Astrocyte of the spinal cord (primary cell): ENCODE data around the gene NOP14.

Experiments
- DNase-seq: peaks from one replicate; pipeline ENCODE4 v3.0.0; 2011; ENCODE audit warnings: low read depth, low spot score
- H3K4me3 ChIP-seq: 2 replicates; pipeline ENCODE4 v1.5.1; 2011; ENCODE audit warnings: low read depth, mild to moderate bottlenecking, low read length, moderate library complexity
- CTCF ChIP-seq: IDR thresholded peaks from 2 replicates; pipeline ENCODE4 v1.5.1; 2012; ENCODE audit warnings: low read depth, mild to moderate bottlenecking, low read length, inconsistent platforms
- in situ Hi-C: cut with HindIII; loops from 2 replicates; pipeline ENCODE4 v1.10.0; 2017; ENCODE audit warnings: low sequenced_read_pairs

The NOP14 gene

DNA sequence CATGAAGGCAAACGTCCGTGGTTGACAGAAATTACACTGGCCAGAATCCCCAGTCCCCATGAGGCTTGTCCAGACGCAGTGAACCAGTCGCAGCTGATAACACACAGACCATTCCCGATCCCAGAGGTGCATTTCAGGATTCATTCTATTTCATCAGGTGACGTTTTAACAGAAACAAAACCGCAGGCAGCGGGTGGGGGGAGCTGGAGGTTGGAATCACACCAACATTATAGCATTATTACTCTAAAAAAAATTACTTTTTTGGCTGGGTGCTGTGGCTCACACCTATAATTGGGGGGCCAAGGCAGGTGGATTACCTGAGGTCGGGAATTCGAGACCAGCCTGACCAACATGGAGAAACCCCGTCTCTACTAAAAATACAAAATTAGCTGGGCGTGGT lies 25.2 kb downstream of the NOP14 start:
- no peak for TF ChIP-seq CTCF
- H3K4me3 ChIP-seq: no peak overlapping the region
- no peak for DNase-seq
- in situ Hi-C loops: no loop called here

DNA sequence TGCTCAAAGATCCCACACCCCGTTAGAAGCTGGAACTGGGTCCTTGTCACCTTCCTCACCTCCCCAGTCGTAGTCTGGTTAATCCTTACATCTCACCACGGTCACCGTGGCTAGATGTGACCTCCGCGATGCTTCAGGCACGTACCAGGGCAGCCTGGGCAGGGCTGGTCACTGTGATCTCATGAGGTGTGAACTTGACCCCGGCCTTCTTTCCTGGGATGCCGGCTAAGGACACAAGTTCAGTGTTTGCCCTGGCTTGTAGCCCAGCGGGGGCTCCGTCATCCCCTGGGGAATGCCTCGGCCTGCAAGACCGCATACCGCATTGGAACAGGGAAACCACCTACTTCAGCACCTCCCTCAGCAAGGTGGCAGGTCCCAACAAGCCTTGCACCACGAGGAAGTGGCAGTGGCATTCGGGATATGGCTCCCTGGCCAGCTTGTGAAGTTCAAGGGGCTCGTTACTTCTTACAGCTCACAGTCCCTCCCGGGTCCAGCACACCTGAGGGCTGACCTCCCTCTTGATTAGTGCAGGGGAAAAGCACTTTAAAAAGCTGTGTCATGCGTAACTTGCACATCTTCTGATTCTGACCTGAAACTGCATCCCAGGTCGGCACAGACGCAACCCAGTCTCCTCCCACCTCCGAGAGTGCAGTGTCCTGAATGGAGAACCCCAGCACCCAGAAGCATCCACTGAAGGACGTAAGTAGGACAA lies 25.9 kb downstream of the NOP14 start:
- H3K4me3 ChIP-seq: no peak overlapping the region
- DNase-seq: peak; percentile 26
- in situ Hi-C loops: no loop called here
- no peak for TF ChIP-seq CTCF

GRCh38 chr4:2936773-2937145 lies 26.4 kb downstream of the NOP14 start:
- no peak overlapping the region for H3K4me3 ChIP-seq
- in situ Hi-C loops: no loop called here
- no peak for TF ChIP-seq CTCF
- peak; percentile 78 for DNase-seq

GRCh38 chr4:2935762-2936743 lies 27.2 kb downstream of the NOP14 start:
- DNase-seq: peak; percentile 22
- TF ChIP-seq CTCF: no peak
- peak overlapping the region; percentile 74 for H3K4me3 ChIP-seq
- in situ Hi-C loops: no loop called here

GRCh38 chr4:2934813-2935761 lies 28.1 kb downstream of the NOP14 start:
- in situ Hi-C loops: no loop called here
- peak overlapping the region; percentile 74 for H3K4me3 ChIP-seq
- TF ChIP-seq CTCF: peak; percentile 9
- DNase-seq: peak; percentile 84

DNA sequence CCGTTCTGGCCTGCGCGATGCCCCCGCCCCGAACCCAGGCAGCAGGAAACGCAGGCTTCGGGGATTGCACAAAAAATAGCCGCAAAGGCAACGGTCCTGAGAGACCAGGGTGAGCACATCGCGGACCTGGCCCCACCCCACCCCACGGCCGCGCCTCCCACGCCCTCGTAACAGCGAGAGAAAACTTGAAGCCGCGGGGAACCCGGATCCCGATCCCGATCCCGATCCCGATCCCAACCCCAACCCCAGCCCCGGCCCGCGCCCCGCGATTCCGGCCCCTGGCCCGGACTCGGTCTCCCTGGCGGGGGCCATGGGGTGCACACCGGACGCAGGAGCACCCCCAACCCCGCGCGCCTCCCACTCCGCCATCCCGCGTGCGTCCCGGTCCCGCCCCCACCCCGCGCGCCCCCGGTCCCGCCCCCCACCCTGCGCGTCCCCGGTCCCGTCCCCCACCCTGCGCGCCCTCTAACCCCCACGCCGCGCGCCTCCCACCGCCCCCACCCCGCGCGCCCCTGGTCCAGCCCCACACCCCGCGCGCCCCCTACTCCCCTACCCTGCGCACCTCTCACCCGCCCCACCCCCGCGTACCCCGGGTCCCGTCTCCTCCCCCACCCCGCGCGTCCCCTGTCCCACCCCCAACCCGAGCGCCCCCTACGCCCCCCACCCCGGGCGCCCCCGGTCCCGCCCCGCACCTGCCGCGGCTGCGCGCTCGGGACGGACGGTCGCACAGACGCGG lies 29.0 kb downstream of the NOP14 start:
- peak; percentile 25 for DNase-seq
- in situ Hi-C loops: no loop called here
- TF ChIP-seq CTCF: no peak
- H3K4me3 ChIP-seq: peak overlapping the region; percentile 74
